Body of pancreas (tissue), 4 donors: ENCODE measurements around the gene NEO1. TPM values are rescaled to one million over a fixed set of nuclear protein-coding genes. Genes with fewer than 3 reads are reported as not detected.

Source experiments
- ATAC-seq: fragments of 150-250 bp; one replicate; pipeline ENCODE4 v1.9.1; 2016
- DNase-seq, 4 donors: peaks; one replicate each; pipeline ENCODE4 v3.0.0-alpha.2; 2019
- H3K27ac ChIP-seq, 4 donors: fragments of 200-600 bp; sonication (generic); 1 replicate in 3 of 4; 2 replicates in 1 of 4; pipeline versions ENCODE4 v1.5.1 to v1.6.1; 2016 to 2019; ENCODE audit warnings: mild to moderate bottlenecking in 1 of 4, mixed read lengths in 1 of 4, moderate library complexity in 1 of 4
- H3K27me3 ChIP-seq, 2 donors: fragments of 200-600 bp; sonication (generic); one replicate each; pipeline ENCODE4 v1.6.0; 2016; ENCODE audit warnings: mild to moderate bottlenecking in 1 of 2
- H3K36me3 ChIP-seq, 2 donors: fragments of 200-600 bp; sonication (generic); replicated peaks in 1 of 2; 2 replicates each; pipeline ENCODE4 v1.5.1; 2016; ENCODE audit warnings: low read depth in 2 of 2; ENCODE audit not compliant: insufficient read depth in 1 of 2
- H3K4me1 ChIP-seq: fragments of 200-600 bp; sonication (generic); one replicate; pipeline ENCODE4 v1.6.0; 2016
- H3K4me3 ChIP-seq, 2 donors: fragments of 200-600 bp; sonication (generic); 1 replicate in 1 of 2; 2 replicates in 1 of 2; pipeline ENCODE4 v1.5.1; 2016 to 2019
- H3K9me3 ChIP-seq, 3 donors: fragments of 200-600 bp; sonication (generic); 1 replicate in 2 of 3; 2 replicates in 1 of 3; pipeline ENCODE4 v1.5.1; 2016
- CTCF ChIP-seq, 7 experiments: fragments of 450-650 bp in 4 of 7; fragments of 200-600 bp in 3 of 7; sonication (generic) in 3 of 7; IDR thresholded peaks; one replicate each; pipeline ENCODE4 v1.5.1; 2016 to 2019; ENCODE audit warnings: antibody characterized with exemption in 7 of 7
- POLR2A ChIP-seq, 3 donors: fragments of 450-650 bp; IDR thresholded peaks; one replicate each; pipeline ENCODE4 v1.6.1; 2016; ENCODE audit warnings: antibody characterized with exemption in 3 of 3, mild to moderate bottlenecking in 2 of 3
- WGBS, 2 donors: methylation state at CpG; one replicate each; pipeline ENCODE4 v1.1.5; 2017; 5-methylcytosine and 5-hydroxymethylcytosine counted together
- intact Hi-C: fragments of 100-400 bp; cut with DNase I; formaldehyde crosslinking; loops from one replicate; pipeline ENCODE4 v1.15.1; 2023
- small RNA-seq: library from RNA; depleted of rRNA; stranded (forward); fragments of <200 nt; gene quantifications from one replicate; pipeline ENCODE3, GENCODE V24; 2016
- total RNA-seq, 2 donors: library from RNA; depleted of rRNA; stranded (reverse); fragments of >200 nt; gene quantifications; one replicate each; pipeline ENCODE4 v1.1.0, GENCODE V29; 2016

Gene NEO1
- total RNA-seq, 2 donors from 2014 or later, result 18.2 to 29.7 TPM

- WGBS, 2 donors, result 36 to 38% methylated on average over 3 of the region's 3 CpGs
Measured at GRCh38 chr15:73353734-73354133, 301.5 kb downstream of the NEO1 start.

GRCh38 chr15:73354241-73354640, 302.0 kb downstream of the NEO1 start:
- Histone ChIP-seq H3K4me1 (peaks cover 7% of the 10 kb centered on the region), H3K27ac (no peak overlapping the region), H3K9me3 (no peaks in the 10 kb centered on the region), H3K27me3 (no peaks in the 10 kb centered on the region), H3K4me3 (no peak overlapping the region), H3K36me3 (no peaks in the 10 kb centered on the region)
- no peak for DNase-seq
- WGBS, 2 donors, result 79 to 82% methylated on average over 4 of the region's 4 CpGs
- intact Hi-C loops, result no loop called here
- TF ChIP-seq POLR2A (IDR thresholded peaks at IDR 0.05) (no peak), CTCF (IDR thresholded peaks at IDR 0.05) (no peak)
- ATAC-seq, result no peak

More at GRCh38 chr15:73353734-73354133, 301.5 kb downstream of the NEO1 start:
- Histone ChIP-seq H3K27ac (no peak overlapping the region), H3K36me3 (no peaks in the 10 kb centered on the region), H3K27me3 (no peaks in the 10 kb centered on the region), H3K9me3 (no peaks in the 10 kb centered on the region), H3K4me3 (no peak overlapping the region), H3K4me1 (peaks cover 5% of the 10 kb centered on the region)
- ATAC-seq, result no peak
- TF ChIP-seq CTCF (IDR thresholded peaks at IDR 0.05), result no peak
- no peak for TF ChIP-seq POLR2A (IDR thresholded peaks at IDR 0.05)
- intact Hi-C loops, result no loop called here
- DNase-seq, result no peak

Small RNAs within 50 kb of the gene (small RNA-seq; reads per million reads assigned to genes)
- gene FKBP1AP2, result not detected
